ENCODE data around the gene CCDC88A.

DNA sequence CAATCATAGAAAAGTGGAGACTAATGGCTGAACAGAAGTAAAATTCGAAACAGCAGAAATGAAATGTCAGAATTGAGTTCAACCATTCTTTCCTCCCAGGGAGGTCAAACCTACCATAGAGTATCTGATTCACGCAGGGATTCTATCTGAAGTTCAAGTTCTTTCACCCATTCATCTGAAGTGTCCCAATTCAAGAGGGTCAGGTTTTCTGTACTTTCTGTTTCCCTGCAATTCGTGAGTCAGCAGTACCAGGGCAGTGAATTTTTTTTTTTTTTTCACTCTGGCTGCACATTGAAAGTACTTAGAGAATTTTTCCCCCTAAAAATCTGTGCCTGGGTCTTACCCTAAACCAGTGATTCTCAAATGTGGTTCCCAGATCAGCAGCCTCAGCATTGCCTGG lies 40.9 kb upstream of the CCDC88A start:
- no peak for TF ChIP-seq POLR2AphosphoS5 (IDR thresholded peaks at IDR 0.05; ENCODE audit: low read depth, low read length)
- no peak for TF ChIP-seq TAF1 (IDR thresholded peaks at IDR 0.05; ENCODE audit: borderline replicate concordance, insufficient read depth, low read length)
- TF ChIP-seq REST (IDR thresholded peaks at IDR 0.05; ENCODE audit: insufficient read depth in 1 of 2, low read depth in 2 of 2, low read length in 2 of 2), result no peak
- no peak for TF ChIP-seq SIN3A (IDR thresholded peaks at IDR 0.05; ENCODE audit: borderline replicate concordance, insufficient read depth, low read length)
- TF ChIP-seq FOXP2 (optimal IDR thresholded peaks at IDR 0.05; ENCODE audit: borderline replicate concordance, extremely low read depth, extremely low read length, insufficient read depth), result no peak
